ENCODE data around the gene ACP4. TPM values are rescaled to one million over a fixed set of nuclear protein-coding genes. Genes with fewer than 3 reads are reported as not detected.

Gene ACP4
- total RNA-seq, 1 experiment from 2014 or later: not detected

DNA sequence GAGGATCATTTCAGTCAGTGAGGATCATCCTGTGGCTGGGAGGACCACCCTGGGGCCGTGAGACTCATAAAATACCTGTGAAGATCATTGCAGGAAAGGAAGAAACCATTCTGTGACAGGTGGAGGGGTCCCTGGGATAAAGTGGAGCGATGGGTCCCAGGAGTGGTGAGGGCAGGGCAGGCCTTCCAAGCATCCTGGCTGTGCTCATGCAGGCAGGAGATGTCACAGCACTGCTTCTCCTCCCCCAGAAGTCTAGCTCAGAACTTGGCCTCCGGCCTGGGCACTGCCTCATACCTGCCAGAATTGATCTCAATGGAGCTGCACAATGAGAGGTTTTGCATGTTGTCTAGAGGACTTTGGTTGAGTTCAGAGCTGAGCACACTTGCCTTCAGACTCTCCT lies 22.3 kb downstream of the ACP4 start:
- H3K27ac Mint-ChIP-seq (ENCODE audit: low read depth, unreplicated experiment): no peak overlapping the region
- peaks cover 15% of the 10 kb centered on the region for H3K9me3 Mint-ChIP-seq (ENCODE audit: unreplicated experiment)
- no peak overlapping the region for H3K4me3 Mint-ChIP-seq (ENCODE audit: unreplicated experiment)
- intact Hi-C loops (cut with micrococcal nuclease): no loop called here
- ChIA-PET CTCF (no interaction called here), POLR2A (interaction anchor here (0.6 kb wide), 1 partner anchor 8 kb away, joined by 3 read pairs; no protein-coding TSS in a partner anchor)
- no peaks in the 10 kb centered on the region for H3K4me1 Mint-ChIP-seq (ENCODE audit: insufficient read depth, unreplicated experiment)
- no TSS peak for BruUV-seq (replicated peaks)
- DNase-seq (ENCODE audit: unreplicated experiment): no peak
- no peaks in the 10 kb centered on the region for H3K36me3 Mint-ChIP-seq (ENCODE audit: insufficient read depth, unreplicated experiment)
- TF ChIP-seq, protein P1, sequence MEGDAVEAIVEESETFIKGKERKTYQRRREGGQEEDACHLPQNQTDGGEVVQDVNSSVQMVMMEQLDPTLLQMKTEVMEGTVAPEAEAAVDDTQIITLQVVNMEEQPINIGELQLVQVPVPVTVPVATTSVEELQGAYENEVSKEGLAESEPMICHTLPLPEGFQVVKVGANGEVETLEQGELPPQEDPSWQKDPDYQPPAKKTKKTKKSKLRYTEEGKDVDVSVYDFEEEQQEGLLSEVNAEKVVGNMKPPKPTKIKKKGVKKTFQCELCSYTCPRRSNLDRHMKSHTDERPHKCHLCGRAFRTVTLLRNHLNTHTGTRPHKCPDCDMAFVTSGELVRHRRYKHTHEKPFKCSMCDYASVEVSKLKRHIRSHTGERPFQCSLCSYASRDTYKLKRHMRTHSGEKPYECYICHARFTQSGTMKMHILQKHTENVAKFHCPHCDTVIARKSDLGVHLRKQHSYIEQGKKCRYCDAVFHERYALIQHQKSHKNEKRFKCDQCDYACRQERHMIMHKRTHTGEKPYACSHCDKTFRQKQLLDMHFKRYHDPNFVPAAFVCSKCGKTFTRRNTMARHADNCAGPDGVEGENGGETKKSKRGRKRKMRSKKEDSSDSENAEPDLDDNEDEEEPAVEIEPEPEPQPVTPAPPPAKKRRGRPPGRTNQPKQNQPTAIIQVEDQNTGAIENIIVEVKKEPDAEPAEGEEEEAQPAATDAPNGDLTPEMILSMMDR (IDR thresholded peaks at IDR 0.05; ENCODE audit: unreplicated experiment): no peak
- peaks cover 12% of the 10 kb centered on the region for H3K27me3 Mint-ChIP-seq (ENCODE audit: insufficient read depth, unreplicated experiment)

GRCh38 chr19:50814883-50815282 lies 24.7 kb downstream of the ACP4 start:
- intact Hi-C loops (cut with micrococcal nuclease): no loop called here
- Mint-ChIP-seq H3K27me3 (ENCODE audit: insufficient read depth, unreplicated experiment) (peaks cover 12% of the 10 kb centered on the region), H3K4me3 (ENCODE audit: unreplicated experiment) (no peak overlapping the region), H3K36me3 (ENCODE audit: insufficient read depth, unreplicated experiment) (no peaks in the 10 kb centered on the region), H3K4me1 (ENCODE audit: insufficient read depth, unreplicated experiment) (no peaks in the 10 kb centered on the region), H3K27ac (ENCODE audit: low read depth, unreplicated experiment) (no peak overlapping the region), H3K9me3 (ENCODE audit: unreplicated experiment) (peaks cover 10% of the 10 kb centered on the region)
- ChIA-PET CTCF (no interaction called here), POLR2A (interaction anchor here (0.8 kb wide), 1 partner anchor 10 kb away, joined by 3 read pairs; no protein-coding TSS in a partner anchor)
- no TSS peak for BruUV-seq (replicated peaks)
- no peak for DNase-seq (ENCODE audit: unreplicated experiment)
- TF ChIP-seq, protein P1 (IDR thresholded peaks at IDR 0.05; ENCODE audit: unreplicated experiment): no peak

DNA sequence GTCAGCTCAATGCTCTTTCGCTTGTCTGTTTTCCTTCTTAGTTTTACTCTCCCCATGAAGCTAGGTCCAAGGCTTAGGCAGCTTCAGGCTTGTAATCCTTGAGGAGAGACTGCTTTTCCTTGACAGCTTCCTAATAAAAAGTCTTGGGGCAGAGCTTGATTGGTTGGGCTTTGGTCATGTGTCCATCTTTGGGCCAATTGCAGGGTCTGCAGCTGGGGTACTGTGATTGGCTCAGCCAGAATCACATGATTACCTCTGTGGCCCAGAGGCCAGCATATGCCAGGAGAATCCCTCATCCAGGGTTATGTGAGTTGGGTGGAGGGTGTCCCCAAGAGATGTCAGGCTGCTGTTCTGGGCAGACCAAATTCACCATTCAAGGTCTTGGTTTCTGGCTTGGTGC lies 25.2 kb downstream of the ACP4 start:
- no peaks in the 10 kb centered on the region for H3K36me3 Mint-ChIP-seq (ENCODE audit: insufficient read depth, unreplicated experiment)
- H3K4me1 Mint-ChIP-seq (ENCODE audit: insufficient read depth, unreplicated experiment): peaks cover 3% of the 10 kb centered on the region
- BruUV-seq (replicated peaks): no TSS peak
- TF ChIP-seq, protein P1 (IDR thresholded peaks at IDR 0.05; ENCODE audit: unreplicated experiment): no peak
- peaks cover 12% of the 10 kb centered on the region for H3K27me3 Mint-ChIP-seq (ENCODE audit: insufficient read depth, unreplicated experiment)
- intact Hi-C loops (cut with micrococcal nuclease): no loop called here
- H3K27ac Mint-ChIP-seq (ENCODE audit: low read depth, unreplicated experiment): no peak overlapping the region
- H3K4me3 Mint-ChIP-seq (ENCODE audit: unreplicated experiment): no peak overlapping the region
- peaks cover 5% of the 10 kb centered on the region for H3K9me3 Mint-ChIP-seq (ENCODE audit: unreplicated experiment)
- no peak for DNase-seq (ENCODE audit: unreplicated experiment)
- CTCF ChIA-PET: no interaction called here
- POLR2A ChIA-PET: no interaction called here

DNA sequence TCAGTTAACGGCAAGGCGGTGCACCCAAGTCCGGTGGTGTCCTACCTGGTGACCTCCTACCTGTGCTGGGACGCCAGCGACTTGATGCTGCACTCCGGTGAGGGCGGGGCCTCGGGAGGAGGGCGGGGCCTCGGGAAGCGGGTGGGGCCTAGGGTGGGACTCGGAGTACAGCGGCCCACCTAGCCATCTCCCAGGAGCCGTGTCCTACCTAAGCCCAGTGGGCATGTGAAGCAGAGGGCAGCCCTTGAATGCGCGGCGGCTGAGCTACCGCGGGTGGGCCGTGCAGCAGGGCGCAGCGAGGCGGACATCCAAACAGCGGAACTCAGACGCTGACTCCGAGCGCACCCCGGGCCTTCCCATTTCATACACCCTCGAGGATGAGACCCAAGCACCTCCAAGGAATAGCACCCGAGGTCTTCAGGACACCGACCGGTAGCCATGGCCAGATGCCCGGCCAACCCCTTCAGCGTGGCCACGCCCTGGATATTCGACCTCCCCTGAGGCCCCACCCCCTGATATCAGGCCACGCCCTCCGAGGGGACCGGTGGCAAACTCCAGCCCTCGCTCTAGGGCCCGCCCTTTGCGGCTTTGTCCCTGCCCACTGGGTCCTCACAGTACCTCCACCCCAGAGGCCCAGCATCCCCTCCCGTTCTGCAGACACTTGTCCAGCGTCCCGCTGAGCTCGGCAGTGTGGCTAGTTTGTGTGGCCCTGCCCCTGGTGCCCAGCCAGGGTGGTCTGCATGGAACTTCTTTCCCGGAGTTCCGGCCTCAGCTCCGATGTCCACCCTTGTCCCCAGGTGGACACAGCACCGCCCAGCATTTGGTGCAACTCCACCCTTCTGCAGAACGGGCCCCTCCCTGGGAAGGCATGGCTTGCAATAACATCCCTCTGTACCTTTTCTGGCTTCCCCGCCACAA lies 28.0 kb downstream of the ACP4 start:
- Mint-ChIP-seq H3K9me3 (ENCODE audit: unreplicated experiment) (no peaks in the 10 kb centered on the region), H3K36me3 (ENCODE audit: insufficient read depth, unreplicated experiment) (no peaks in the 10 kb centered on the region), H3K4me1 (ENCODE audit: insufficient read depth, unreplicated experiment) (peaks cover 25% of the 10 kb centered on the region), H3K27me3 (ENCODE audit: insufficient read depth, unreplicated experiment) (peaks cover 30% of the 10 kb centered on the region), H3K27ac (ENCODE audit: low read depth, unreplicated experiment) (no peak overlapping the region), H3K4me3 (ENCODE audit: unreplicated experiment) (peak overlapping the region; percentile 32)
- DNase-seq (ENCODE audit: unreplicated experiment): peak; percentile 52
- ChIA-PET CTCF (interaction anchor here (1.0 kb wide), 1 partner anchor 104 kb away, joined by 4 read pairs; no protein-coding TSS in a partner anchor), POLR2A (interaction anchor here (1.0 kb wide), 1 partner anchor 14 kb away, joined by 4 read pairs; no protein-coding TSS in a partner anchor)
- BruUV-seq (replicated peaks): no TSS peak
- TF ChIP-seq, protein P1 (IDR thresholded peaks at IDR 0.05; ENCODE audit: unreplicated experiment): no peak
- intact Hi-C loops (cut with micrococcal nuclease): no loop called here

Measured in MCF 10A (cell line).